A549 (cell line): ENCODE results near the gene STARD9. TPM values are rescaled to one million over a fixed set of nuclear protein-coding genes. Genes with fewer than 3 reads are reported as not detected.

ENCODE experiments used
- ATAC-seq, 2 experiments: fragments of 200-7000 bp in 1 of 2; fragments of >200 bp in 1 of 2; cut with Nextera tagmentation in 1 of 2; cut with Tn5 transposase in 1 of 2; 3 replicates each; pipeline versions ENCODE4 v1.8.0 to v1.9.1; 2018 to 2020; ENCODE audit warnings: mild to moderate bottlenecking in 1 of 2, moderate library complexity in 1 of 2
- CTCF ChIA-PET: fragments of 300-600 bp; sonication (Branson Sonifier 250); formaldehyde crosslinking; extraction: SDS; loops from one replicate; lab custom pipeline; 2021; ENCODE audit warnings: antibody characterized with exemption, inconsistent platforms; lab: Yijun Ruan, JAX
- POLR2A ChIA-PET: fragments of 350-600 bp; formaldehyde crosslinking; extraction: SDS; loops from one replicate; lab custom pipeline; 2021; ENCODE audit warnings: antibody characterized with exemption, inconsistent platforms; lab: Yijun Ruan, JAX
- DNase-seq, 2 experiments: peaks; one replicate each; pipeline versions ENCODE4 v3.0.0 to v3.0.0-alpha.2; 2011 to 2016; ENCODE audit warnings: low read depth in 1 of 2, low spot score in 1 of 2
- FAIRE-seq: peaks from 2 replicates; lab custom pipeline; 2011; peaks lifted over from hg19 to GRCh38; lab: Jason Lieb, UNC
- H3K27ac ChIP-seq, 2 experiments: fragments of >200 bp; sonication (Bioruptor Twin); formaldehyde crosslinking; 3 replicates each; pipeline ENCODE4 v1.5.1; 2016 to 2017
- H3K4me1 ChIP-seq: fragments of >200 bp; sonication (Bioruptor Twin); formaldehyde crosslinking; 3 replicates; pipeline ENCODE4 v1.6.1; 2016
- H3K4me2 ChIP-seq: fragments of >200 bp; sonication (Bioruptor Twin); formaldehyde crosslinking; 3 replicates; pipeline ENCODE4 v1.6.1; 2016
- H3K4me3 ChIP-seq: fragments of >200 bp; sonication (Bioruptor Twin); formaldehyde crosslinking; 3 replicates; pipeline ENCODE4 v1.5.1; 2016
- H3K9me3 ChIP-seq: fragments of >200 bp; sonication (Bioruptor Twin); formaldehyde crosslinking; 3 replicates; pipeline ENCODE4 v1.6.1; 2016
- ATOH8 ChIP-seq: fragments of 250-450 bp; sonication (Bioruptor Pico); IDR thresholded peaks from 2 replicates; pipeline ENCODE4 v1.5.0; 2020; ENCODE audit warnings: low read depth, mild to moderate bottlenecking, moderate library complexity
- CBX8 ChIP-seq: fragments of 200-600 bp; sonication (generic); IDR thresholded peaks from 2 replicates; pipeline ENCODE4 v1.6.1; 2016
- CHD4 ChIP-seq: fragments of 200-600 bp; sonication (generic); IDR thresholded peaks from 2 replicates; pipeline ENCODE4 v1.6.1; 2016; ENCODE audit warnings: antibody characterized with exemption, mild to moderate bottlenecking, borderline replicate concordance
- EHMT2 ChIP-seq: fragments of 200-600 bp; sonication (generic); IDR thresholded peaks from 2 replicates; pipeline ENCODE4 v1.6.1; 2016; ENCODE audit warnings: antibody characterized with exemption, low read depth, mild to moderate bottlenecking, moderate library complexity
- FOSL2 ChIP-seq, 2 experiments: fragments of 450-650 bp in 1 of 2; fragments of >200 bp in 1 of 2; sonication (Bioruptor Twin) in 1 of 2; formaldehyde crosslinking; IDR thresholded peaks; 2 replicates each; pipeline versions ENCODE4 v1.5.0 to v1.6.1; 2016 to 2020; ENCODE audit warnings: mild to moderate bottlenecking in 1 of 2, moderate library complexity in 1 of 2
- GATA3 ChIP-seq: IDR thresholded peaks from 2 replicates; pipeline ENCODE4 v1.6.1; 2012; ENCODE audit warnings: borderline replicate concordance
- HDAC2 ChIP-seq: fragments of 200-600 bp; sonication (generic); IDR thresholded peaks from 2 replicates; pipeline ENCODE4 v1.6.1; 2016
- KDM1A ChIP-seq: fragments of 200-600 bp; sonication (generic); IDR thresholded peaks from 2 replicates; pipeline ENCODE4 v1.6.1; 2016; ENCODE audit warnings: low read depth, mild to moderate bottlenecking
- MAZ ChIP-seq: fragments of 150-350 bp; IDR thresholded peaks from 2 replicates; pipeline ENCODE4 v1.6.1; 2014; ENCODE audit warnings: antibody characterized with exemption, low read depth, low read length, borderline replicate concordance
- NR3C1 ChIP-seq: fragments of >200 bp; sonication (Bioruptor Twin); formaldehyde crosslinking; IDR thresholded peaks from 3 replicates; pipeline ENCODE4 v1.6.1; 2017
- PHF8 ChIP-seq: fragments of 200-600 bp; sonication (generic); IDR thresholded peaks from 2 replicates; pipeline ENCODE4 v1.6.1; 2016; ENCODE audit warnings: low read depth, mild to moderate bottlenecking, antibody characterized with exemption, moderate library complexity, borderline replicate concordance
- POLR2A ChIP-seq: IDR thresholded peaks from 2 replicates; pipeline ENCODE4 v1.6.1; 2012; ENCODE audit warnings: mild to moderate bottlenecking, low read length
- POLR2AphosphoS2 ChIP-seq: conservative IDR thresholded peaks from 2 replicates; pipeline ENCODE4 v1.6.1; 2012; ENCODE audit warnings: low read length, improper control_type of control experiment, inconsistent platforms
- RNF2 ChIP-seq: fragments of 200-600 bp; sonication (generic); IDR thresholded peaks from 2 replicates; pipeline ENCODE4 v1.6.1; 2016; ENCODE audit warnings: low read depth, mild to moderate bottlenecking, antibody characterized with exemption, moderate library complexity, borderline replicate concordance
- SMC3 ChIP-seq: fragments of >200 bp; sonication (Bioruptor Twin); formaldehyde crosslinking; IDR thresholded peaks from 3 replicates; pipeline ENCODE4 v1.6.1; 2018; ENCODE audit warnings: inconsistent platforms
- WGBS: methylation state at CpG from one replicate; pipeline ENCODE4 v1.1.6; 2017; ENCODE audit errors: missing lambda C conversion rate; 5-methylcytosine and 5-hydroxymethylcytosine counted together
- polyA plus RNA-seq, 4 experiments: library from polyadenylated mRNA; depleted of rRNA in 3 of 4; stranded (reverse); fragments of >200 nt; fragmentation: RNase III in 1 of 4; extraction: RNeasy Plus Mini Kit Qiagen cat#74134 plus additional on column Dnase treatment in 1 of 4; gene quantifications; 2 replicates in 3 of 4; 3 replicates in 1 of 4; pipeline ENCODE4 v1.2.3, GENCODE V29; 2011 to 2017
- TF ChIP-seq, protein P1 (sequence below): fragments of 250-450 bp; sonication (Bioruptor Pico); IDR thresholded peaks from 2 replicates; pipeline ENCODE4 v1.5.0; 2021; ENCODE audit warnings: mild to moderate bottlenecking, moderate library complexity, borderline replicate concordance
- TF ChIP-seq, protein P2 (sequence below): fragments of >200 bp; sonication (Bioruptor Twin); formaldehyde crosslinking; IDR thresholded peaks from 2 replicates; pipeline ENCODE4 v1.6.1; 2016
- TF ChIP-seq, protein P3 (sequence below): IDR thresholded peaks from 2 replicates; pipeline ENCODE4 v1.6.1; 2012

Gene STARD9
- polyA plus RNA-seq, 2 of the 4 experiments (the other 2 are of a cell fraction), result 1.2 TPM

DNA sequence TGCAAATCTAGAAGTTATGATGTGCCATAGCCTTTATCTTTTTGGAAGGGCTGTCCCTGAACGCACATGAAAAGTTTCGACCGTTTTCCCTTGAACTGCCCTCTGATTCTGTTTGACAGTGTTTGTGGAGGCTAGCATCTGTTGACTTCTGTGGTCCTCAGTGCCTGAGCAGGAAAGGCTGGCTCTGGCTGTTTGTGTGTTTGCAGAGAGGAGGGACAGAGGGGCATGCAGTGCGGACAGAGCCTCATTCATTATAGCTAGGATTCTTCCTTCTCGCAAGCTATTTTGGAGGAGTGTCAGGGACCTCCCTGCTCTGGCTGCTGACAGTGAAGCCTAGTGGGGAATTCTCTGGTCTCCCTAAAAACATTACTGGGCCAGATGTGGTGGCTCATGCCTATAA is 97.0 kb downstream of the STARD9 start:
- no peaks in the 10 kb centered on the region for H3K9me3 ChIP-seq
- no peak overlapping the region for H3K4me2 ChIP-seq
- H3K27ac ChIP-seq, result no peak overlapping the region
- TF ChIP-seq KDM1A (no peak), FOSL2 (IDR thresholded peaks at IDR 0.05) (no peak), FOSL2 (CRISPR knock-in tag; IDR thresholded peaks at IDR 0.05) (no peak), MAZ (no peak), RNF2 (no peak)
- TF ChIP-seq, protein P1, sequence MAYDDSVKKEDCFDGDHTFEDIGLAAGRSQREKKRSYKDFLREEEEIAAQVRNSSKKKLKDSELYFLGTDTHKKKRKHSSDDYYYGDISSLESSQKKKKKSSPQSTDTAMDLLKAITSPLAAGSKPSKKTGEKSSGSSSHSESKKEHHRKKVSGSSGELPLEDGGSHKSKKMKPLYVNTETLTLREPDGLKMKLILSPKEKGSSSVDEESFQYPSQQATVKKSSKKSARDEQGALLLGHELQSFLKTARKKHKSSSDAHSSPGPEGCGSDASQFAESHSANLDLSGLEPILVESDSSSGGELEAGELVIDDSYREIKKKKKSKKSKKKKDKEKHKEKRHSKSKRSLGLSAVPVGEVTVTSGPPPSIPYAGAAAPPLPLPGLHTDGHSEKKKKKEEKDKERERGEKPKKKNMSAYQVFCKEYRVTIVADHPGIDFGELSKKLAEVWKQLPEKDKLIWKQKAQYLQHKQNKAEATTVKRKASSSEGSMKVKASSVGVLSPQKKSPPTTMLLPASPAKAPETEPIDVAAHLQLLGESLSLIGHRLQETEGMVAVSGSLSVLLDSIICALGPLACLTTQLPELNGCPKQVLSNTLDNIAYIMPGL, result no peak
- FAIRE-seq, result no peak
- POLR2A ChIA-PET, result no interaction called here
- WGBS, result 92% methylated on average over 5 of the region's 5 CpGs
- CTCF ChIA-PET, result interaction anchor here (0.8 kb wide), 1 partner anchor 32 kb away, joined by 3 read pairs; no protein-coding TSS in a partner anchor
- no peaks in the 10 kb centered on the region for H3K4me1 ChIP-seq
- no peak for ATAC-seq
- H3K4me3 ChIP-seq, result no peak overlapping the region
- no peak for DNase-seq

DNA sequence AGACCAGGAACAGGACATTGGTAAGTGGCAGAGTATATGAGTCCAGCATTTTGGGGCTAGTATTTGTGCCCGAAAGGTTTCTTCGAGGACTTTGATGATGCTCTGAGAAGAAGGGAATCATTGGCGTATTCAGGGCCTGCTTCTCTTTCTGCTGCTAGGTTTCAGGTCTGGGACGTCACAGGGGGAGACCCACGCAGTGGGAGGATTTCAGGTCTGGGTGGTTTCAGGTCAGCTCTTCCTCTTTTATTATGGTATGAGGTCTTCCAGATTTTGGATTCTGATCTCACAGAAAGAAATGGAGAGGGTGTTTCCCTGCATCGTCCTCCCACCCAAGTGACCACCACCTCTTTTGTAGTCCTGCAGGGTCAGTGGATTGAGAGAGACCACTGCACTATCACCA is 99.1 kb downstream of the STARD9 start:
- H3K4me1 ChIP-seq, result no peaks in the 10 kb centered on the region
- DNase-seq (no peak), FAIRE-seq (no peak), ATAC-seq (no peak)
- H3K4me2 ChIP-seq, result no peak overlapping the region
- CTCF ChIA-PET, result interaction anchor here (1.0 kb wide), 1 partner anchor 11 kb away, joined by 3 read pairs; no protein-coding TSS in a partner anchor
- POLR2A ChIA-PET, result no interaction called here
- no peak for TF ChIP-seq GATA3
- no peak for TF ChIP-seq NR3C1
- no peak for TF ChIP-seq MAZ
- no peak for TF ChIP-seq CBX8
- TF ChIP-seq SMC3, result no peak
- TF ChIP-seq, protein P2, sequence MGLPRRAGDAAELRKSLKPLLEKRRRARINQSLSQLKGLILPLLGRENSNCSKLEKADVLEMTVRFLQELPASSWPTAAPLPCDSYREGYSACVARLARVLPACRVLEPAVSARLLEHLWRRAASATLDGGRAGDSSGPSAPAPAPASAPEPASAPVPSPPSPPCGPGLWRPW, result no peak
- TF ChIP-seq EHMT2, result no peak
- TF ChIP-seq POLR2A, result no peak
- no peak for TF ChIP-seq ATOH8 (CRISPR knock-in tag)
- no peak for TF ChIP-seq HDAC2
- no peak for TF ChIP-seq POLR2AphosphoS2
- TF ChIP-seq KDM1A, result no peak
- TF ChIP-seq PHF8, result no peak
- TF ChIP-seq, protein P3, sequence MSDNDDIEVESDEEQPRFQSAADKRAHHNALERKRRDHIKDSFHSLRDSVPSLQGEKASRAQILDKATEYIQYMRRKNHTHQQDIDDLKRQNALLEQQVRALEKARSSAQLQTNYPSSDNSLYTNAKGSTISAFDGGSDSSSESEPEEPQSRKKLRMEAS, result no peak
- no peak for TF ChIP-seq CHD4
- WGBS, result 87% methylated on average over 6 of the region's 6 CpGs
- H3K27ac ChIP-seq, result no peak overlapping the region
- no peaks in the 10 kb centered on the region for H3K9me3 ChIP-seq
- no peak overlapping the region for H3K4me3 ChIP-seq

GRCh38 chr15:42675021-42675420 is 99.6 kb downstream of the STARD9 start:
- H3K4me2 ChIP-seq, result no peak overlapping the region
- H3K27ac ChIP-seq, result no peak overlapping the region
- no peak for FAIRE-seq
- no peaks in the 10 kb centered on the region for H3K9me3 ChIP-seq
- no peak for DNase-seq
- 0 out of 3 replicates have a peak, but pooled peaks cover 2% of the 10 kb centered on the region for H3K4me1 ChIP-seq
- no peak for TF ChIP-seq CBX8
- TF ChIP-seq, protein P1, result no peak
- 100% methylated on average over 1 of the region's 1 CpG for WGBS
- CTCF ChIA-PET, result interaction anchor here (1.0 kb wide), 1 partner anchor 10 kb away, joined by 3 read pairs; no protein-coding TSS in a partner anchor
- no peak for ATAC-seq
- no peak overlapping the region for H3K4me3 ChIP-seq
- POLR2A ChIA-PET, result no interaction called here
